Measurements from ENCODE around the gene DNAJA3. TPM values are rescaled to one million over a fixed set of nuclear protein-coding genes. Genes with fewer than 3 reads are reported as not detected.
A peak's percentile ranks its signal among the peaks of the same experiment; 100 is the strongest.

DNAJA3 gene
- total RNA-seq, 2 experiments from 2014 or later = 17.2 to 18.8 TPM

GRCh38 chr16:4431023-4431422, 5.4 kb downstream of the DNAJA3 start:
- no peak overlapping the region for H3K27ac ChIP-seq (ENCODE audit: low read depth in 1 of 2, low read length in 2 of 2)
- H3K4me1 ChIP-seq (ENCODE audit: insufficient read depth, low read length) = peaks cover 24% of the 10 kb centered on the region
- intact Hi-C loops (cut with DNase I, micrococcal nuclease) = no loop called here
- no peak overlapping the region for H3K27ac Mint-ChIP-seq
- ATAC-seq (ENCODE audit: poor library complexity) (no peak), DNase-seq (no peak)
- TF ChIP-seq, protein P1, sequence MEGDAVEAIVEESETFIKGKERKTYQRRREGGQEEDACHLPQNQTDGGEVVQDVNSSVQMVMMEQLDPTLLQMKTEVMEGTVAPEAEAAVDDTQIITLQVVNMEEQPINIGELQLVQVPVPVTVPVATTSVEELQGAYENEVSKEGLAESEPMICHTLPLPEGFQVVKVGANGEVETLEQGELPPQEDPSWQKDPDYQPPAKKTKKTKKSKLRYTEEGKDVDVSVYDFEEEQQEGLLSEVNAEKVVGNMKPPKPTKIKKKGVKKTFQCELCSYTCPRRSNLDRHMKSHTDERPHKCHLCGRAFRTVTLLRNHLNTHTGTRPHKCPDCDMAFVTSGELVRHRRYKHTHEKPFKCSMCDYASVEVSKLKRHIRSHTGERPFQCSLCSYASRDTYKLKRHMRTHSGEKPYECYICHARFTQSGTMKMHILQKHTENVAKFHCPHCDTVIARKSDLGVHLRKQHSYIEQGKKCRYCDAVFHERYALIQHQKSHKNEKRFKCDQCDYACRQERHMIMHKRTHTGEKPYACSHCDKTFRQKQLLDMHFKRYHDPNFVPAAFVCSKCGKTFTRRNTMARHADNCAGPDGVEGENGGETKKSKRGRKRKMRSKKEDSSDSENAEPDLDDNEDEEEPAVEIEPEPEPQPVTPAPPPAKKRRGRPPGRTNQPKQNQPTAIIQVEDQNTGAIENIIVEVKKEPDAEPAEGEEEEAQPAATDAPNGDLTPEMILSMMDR (IDR thresholded peaks at IDR 0.05) = no peak
- no peaks in the 10 kb centered on the region for H3K27me3 ChIP-seq (ENCODE audit: control insufficient read depth in 1 of 2, insufficient read depth in 2 of 2, low read length in 2 of 2)
- ChIA-PET POLR2A (no interaction called here), CTCF (interaction anchor here (1.2 kb wide), 1 partner anchor 45 kb away, joined by 3 read pairs; no protein-coding TSS in a partner anchor)
- no peaks in the 10 kb centered on the region for H3K9me3 ChIP-seq (ENCODE audit: control insufficient read depth in 1 of 2, insufficient read depth in 1 of 2, low read length in 2 of 2)
- H3K27me3 Mint-ChIP-seq = no peaks in the 10 kb centered on the region
- peaks cover 61% of the 10 kb centered on the region for H3K36me3 Mint-ChIP-seq (ENCODE audit: low read depth)
- H3K4me3 ChIP-seq (ENCODE audit: low read length) = no peak overlapping the region
- no peak overlapping the region for H3K4me3 Mint-ChIP-seq
- peaks cover 46% of the 10 kb centered on the region for H3K36me3 ChIP-seq (ENCODE audit: insufficient read depth, low read length)
- H3K4me1 Mint-ChIP-seq (ENCODE audit: low read depth) = peaks cover 29% of the 10 kb centered on the region
- no peaks in the 10 kb centered on the region for H3K9me3 Mint-ChIP-seq

DNA sequence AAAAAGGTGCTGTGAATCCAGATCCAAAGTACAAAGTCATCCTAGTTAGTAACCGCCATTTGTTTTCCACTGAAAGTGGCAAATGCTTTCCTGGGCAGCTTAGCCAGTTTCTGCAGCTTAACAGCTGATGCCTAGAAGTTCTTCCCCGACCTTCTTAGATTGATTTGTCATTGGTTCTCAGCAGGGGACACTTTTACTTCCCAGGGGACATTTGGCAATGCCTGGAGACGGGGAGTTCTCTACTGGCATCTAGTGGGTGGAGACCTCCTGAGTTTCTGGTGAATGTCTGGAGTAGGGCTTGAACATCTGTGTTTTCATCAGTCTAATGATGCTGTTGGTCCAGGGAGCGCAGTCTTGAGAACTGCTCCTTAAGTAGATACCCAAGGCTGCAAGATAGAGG, 7.6 kb downstream of the DNAJA3 start:
- Histone ChIP-seq H3K36me3 (ENCODE audit: insufficient read depth, low read length) (peaks cover 63% of the 10 kb centered on the region), H3K9me3 (ENCODE audit: control insufficient read depth in 1 of 2, insufficient read depth in 1 of 2, low read length in 2 of 2) (no peaks in the 10 kb centered on the region), H3K4me3 (ENCODE audit: low read length) (no peak overlapping the region), H3K4me1 (ENCODE audit: insufficient read depth, low read length) (peaks cover 5% of the 10 kb centered on the region), H3K27ac (ENCODE audit: low read depth in 1 of 2, low read length in 2 of 2) (no peak overlapping the region), H3K27me3 (ENCODE audit: control insufficient read depth in 1 of 2, insufficient read depth in 2 of 2, low read length in 2 of 2) (no peaks in the 10 kb centered on the region)
- Mint-ChIP-seq H3K27me3 (no peaks in the 10 kb centered on the region), H3K36me3 (ENCODE audit: low read depth) (peaks cover 70% of the 10 kb centered on the region), H3K4me1 (ENCODE audit: low read depth) (peaks cover 14% of the 10 kb centered on the region), H3K9me3 (no peaks in the 10 kb centered on the region), H3K4me3 (no peak overlapping the region), H3K27ac (peak overlapping the region; percentile 33)
- POLR2A ChIA-PET = no interaction called here
- no peak for DNase-seq
- ATAC-seq (ENCODE audit: poor library complexity) = no peak
- intact Hi-C loops (cut with DNase I, micrococcal nuclease) = no loop called here
- TF ChIP-seq, protein P1 (IDR thresholded peaks at IDR 0.05) = no peak
- CTCF ChIA-PET = no interaction called here

- no peak for ATAC-seq (ENCODE audit: poor library complexity)
- TF ChIP-seq, protein P1 (IDR thresholded peaks at IDR 0.05) = no peak
- no peak for DNase-seq
- CTCF ChIA-PET = no interaction called here
- no peak overlapping the region for H3K4me3 Mint-ChIP-seq
- POLR2A ChIA-PET = no interaction called here
- Histone ChIP-seq H3K27me3 (ENCODE audit: control insufficient read depth in 1 of 2, insufficient read depth in 2 of 2, low read length in 2 of 2) (no peaks in the 10 kb centered on the region), H3K9me3 (ENCODE audit: control insufficient read depth in 1 of 2, insufficient read depth in 1 of 2, low read length in 2 of 2) (no peaks in the 10 kb centered on the region), H3K4me1 (ENCODE audit: insufficient read depth, low read length) (no peaks in the 10 kb centered on the region), H3K36me3 (ENCODE audit: insufficient read depth, low read length) (peaks cover 67% of the 10 kb centered on the region), H3K4me3 (ENCODE audit: low read length) (no peak overlapping the region), H3K27ac (ENCODE audit: low read depth in 1 of 2, low read length in 2 of 2) (no peak overlapping the region)
- intact Hi-C loops (cut with DNase I, micrococcal nuclease) = no loop called here
- no peaks in the 10 kb centered on the region for H3K9me3 Mint-ChIP-seq
- H3K4me1 Mint-ChIP-seq (ENCODE audit: low read depth) = peaks cover 9% of the 10 kb centered on the region
- H3K27ac Mint-ChIP-seq = peak overlapping the region; percentile 51
- H3K27me3 Mint-ChIP-seq = no peaks in the 10 kb centered on the region
- H3K36me3 Mint-ChIP-seq (ENCODE audit: low read depth) = peaks cover 74% of the 10 kb centered on the region
Measured at GRCh38 chr16:4433914-4434787, 8.5 kb downstream of the DNAJA3 start.

Data from CD4-positive, alpha-beta T cell (primary cell).